ENCODE data around the gene IER3IP1.
"Not testable (repeated sequence)": the region's sequence is repeated elsewhere in the genome, so short reads cannot be mapped to it uniquely, and the experiment has no call there.

IER3IP1 gene

GRCh38 chr18:47175898-47176575 is at the start of gene IER3IP1:
Gene IER3IP1, minus strand, starts transcription at chr18:47176364. Its CDS starts 87 bp downstream, at chr18:47176277.
- peak; percentile 29 for FAIRE-seq

- FAIRE-seq: peak; percentile 72
These were observed 39.5 kb upstream of the IER3IP1 start for GRCh38 chr18:47215554-47216138.

- no peak for FAIRE-seq
These were observed 33.0 kb upstream of the IER3IP1 start for GRCh38 chr18:47209171-47209570.

GRCh38 chr18:47206945-47207637 is 30.9 kb upstream of the IER3IP1 start:
- FAIRE-seq: no peak

- no peak for FAIRE-seq
These were observed 28.9 kb upstream of the IER3IP1 start for GRCh38 chr18:47204908-47205522.

- FAIRE-seq: no peak
These were observed 27.7 kb upstream of the IER3IP1 start for GRCh38 chr18:47203626-47204464.

- FAIRE-seq: not testable (repeated sequence)
These were observed 19.8 kb upstream of the IER3IP1 start for GRCh38 chr18:47195961-47196360.

GRCh38 chr18:47191961-47192360 is 15.8 kb upstream of the IER3IP1 start:
- no peak for FAIRE-seq

- no peak for FAIRE-seq
These were observed 11.6 kb upstream of the IER3IP1 start for GRCh38 chr18:47187721-47188120.

- no peak for FAIRE-seq
These were observed 8.4 kb upstream of the IER3IP1 start for GRCh38 chr18:47184419-47185050.

GRCh38 chr18:47182156-47182555 is 6.0 kb upstream of the IER3IP1 start:
- FAIRE-seq: not testable (repeated sequence)

- FAIRE-seq: no peak
These were observed 4.6 kb upstream of the IER3IP1 start for GRCh38 chr18:47180765-47181164.

- no peak for FAIRE-seq
These were observed 3.4 kb upstream of the IER3IP1 start for GRCh38 chr18:47179520-47179919.

- FAIRE-seq: no peak
These were observed 774 bp downstream of the IER3IP1 start for GRCh38 chr18:47175283-47175897.

GRCh38 chr18:47174545-47175116 is 1.5 kb downstream of the IER3IP1 start:
- FAIRE-seq: no peak

- FAIRE-seq: no peak
These were observed 3.7 kb downstream of the IER3IP1 start for GRCh38 chr18:47172476-47172875.

- FAIRE-seq: no peak
These were observed 7.3 kb downstream of the IER3IP1 start for GRCh38 chr18:47168913-47169312.

GRCh38 chr18:47168509-47168908 is 7.7 kb downstream of the IER3IP1 start:
- FAIRE-seq: no peak

GRCh38 chr18:47166294-47166693 is 9.9 kb downstream of the IER3IP1 start:
- no peak for FAIRE-seq

- no peak for FAIRE-seq
These were observed 12.9 kb downstream of the IER3IP1 start for GRCh38 chr18:47163241-47163640.

- FAIRE-seq: no peak
These were observed 15.9 kb downstream of the IER3IP1 start for GRCh38 chr18:47160256-47160655.

Measured in endometrium (tissue), 2 donors.